GM19452 (cell line): ENCODE measurements around the gene ZNF22.

ENCODE experiments used
- ATAC-seq: cut with Tn5 transposase; IDR thresholded peaks from one replicate; pipeline ENCODE4 v1.9.1; 2021; ENCODE audit not compliant: unreplicated experiment

The ZNF22 gene

GRCh38 chr10:45000752-45001380 lies at the start of gene ZNF22:
ZNF22 (plus strand) TSS chr10:45000923; CDS start chr10:45003369, 2,446 bp downstream.
- ATAC-seq, result peak; percentile 80

GRCh38 chr10:44951576-44952226 lies 49.0 kb upstream of the ZNF22 start:
- ATAC-seq, result no peak

GRCh38 chr10:44952779-44953231 lies 47.9 kb upstream of the ZNF22 start:
- no peak for ATAC-seq

GRCh38 chr10:44954042-44954441 lies 46.7 kb upstream of the ZNF22 start:
- no peak for ATAC-seq

- ATAC-seq, result no peak
Observed at GRCh38 chr10:44954962-44955361, 45.8 kb upstream of the ZNF22 start.

- ATAC-seq, result no peak
Observed at GRCh38 chr10:44955413-44956070, 45.2 kb upstream of the ZNF22 start.

GRCh38 chr10:44956226-44956625 lies 44.5 kb upstream of the ZNF22 start:
- no peak for ATAC-seq

GRCh38 chr10:44956717-44957706 lies 43.7 kb upstream of the ZNF22 start:
- no peak for ATAC-seq

- no peak for ATAC-seq
Observed at GRCh38 chr10:44958196-44958897, 42.4 kb upstream of the ZNF22 start.

GRCh38 chr10:44958898-44959246 lies 41.9 kb upstream of the ZNF22 start:
- no peak for ATAC-seq

- ATAC-seq, result peak; percentile 98
Observed at GRCh38 chr10:44959247-44960087, 41.3 kb upstream of the ZNF22 start, which contains the start of gene RASSF4. RASSF4 (plus strand) TSS chr10:44959802; CDS start chr10:44970203, 10,401 bp downstream.

- ATAC-seq, result no peak
Observed at GRCh38 chr10:44960088-44960460, 40.6 kb upstream of the ZNF22 start.

- no peak for ATAC-seq
Observed at GRCh38 chr10:44960482-44961229, 40.1 kb upstream of the ZNF22 start.

- no peak for ATAC-seq
Observed at GRCh38 chr10:44961230-44961571, 39.5 kb upstream of the ZNF22 start.

GRCh38 chr10:44961931-44962750 lies 38.6 kb upstream of the ZNF22 start:
- no peak for ATAC-seq

- ATAC-seq, result no peak
Observed at GRCh38 chr10:44962870-44963738, 37.6 kb upstream of the ZNF22 start.
